GM21526 (cell line): Measurements from ENCODE around the gene MYCL.
"Not testable (repeated sequence)": the region's sequence is repeated elsewhere in the genome, so short reads cannot be mapped to it uniquely, and the experiment has no call there.

Experiments used
- ATAC-seq: cut with Tn5 transposase; IDR thresholded peaks from one replicate; pipeline ENCODE4 v1.9.1; 2021; ENCODE audit warnings: moderate library complexity; ENCODE audit not compliant: unreplicated experiment, low FRiP score

MYCL gene

GRCh38 chr1:39892601-39893595 is 8.8 kb downstream of the MYCL start:
- no peak for ATAC-seq

DNA sequence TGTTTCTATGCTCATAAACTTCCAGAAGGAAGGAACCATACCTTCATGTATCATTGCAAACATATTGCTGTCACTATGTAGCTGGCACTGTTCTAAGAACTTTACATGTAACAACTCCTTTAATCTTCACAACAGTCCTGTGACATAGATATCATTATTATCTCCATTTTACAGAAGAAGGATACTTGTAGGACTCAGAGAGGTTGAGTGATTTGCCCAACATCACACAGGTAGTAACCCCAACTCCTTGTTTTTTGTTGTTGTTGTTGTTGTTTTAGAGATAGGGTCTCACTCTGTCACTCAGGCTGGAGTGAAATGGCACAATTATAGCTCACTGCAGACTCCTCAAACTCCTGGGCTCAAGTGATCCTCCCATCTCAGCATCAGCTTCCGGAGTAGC is 10.8 kb downstream of the MYCL start:
- ATAC-seq, result no peak

DNA sequence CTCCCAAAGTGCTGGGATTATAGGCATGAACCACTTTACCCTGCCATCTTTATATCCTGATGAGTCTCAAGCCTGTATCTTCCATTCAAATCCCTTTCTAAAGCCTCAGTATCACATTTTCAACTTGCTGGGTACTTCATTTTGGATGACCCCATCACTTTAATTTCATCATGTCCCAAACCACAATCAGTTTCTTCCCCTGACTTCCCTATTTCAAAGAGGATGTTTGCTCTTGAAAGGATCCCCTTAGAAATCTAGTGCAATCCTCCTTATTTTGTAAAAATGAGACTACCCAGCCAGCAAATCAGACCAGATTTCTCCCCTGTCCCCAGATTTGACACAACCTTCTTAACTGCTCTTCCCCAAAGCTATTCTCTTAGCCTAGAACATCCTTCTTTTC is 11.4 kb downstream of the MYCL start:
- ATAC-seq, result no peak

DNA sequence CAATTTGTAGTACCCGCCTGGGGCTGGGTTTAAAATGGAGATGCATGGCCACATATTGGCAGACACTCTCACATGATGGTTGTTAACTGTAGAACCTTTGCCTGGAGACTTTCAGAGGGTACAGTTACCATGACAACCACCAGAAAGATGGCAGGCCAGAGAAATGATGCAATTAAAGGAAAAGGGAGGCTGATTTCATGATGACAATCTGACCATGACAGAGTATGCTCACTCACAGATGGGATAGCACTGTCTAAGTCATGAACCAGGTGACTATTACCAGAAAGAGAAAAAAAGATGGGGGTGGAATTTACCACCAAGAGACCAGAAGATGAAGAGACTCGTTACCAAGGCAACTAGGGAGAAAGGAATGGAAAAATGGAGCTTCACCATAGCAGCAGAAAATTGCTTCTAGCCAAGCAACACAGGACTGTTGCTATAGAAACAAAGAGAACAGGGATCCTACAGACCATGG is 14.9 kb downstream of the MYCL start:
- no peak for ATAC-seq

DNA sequence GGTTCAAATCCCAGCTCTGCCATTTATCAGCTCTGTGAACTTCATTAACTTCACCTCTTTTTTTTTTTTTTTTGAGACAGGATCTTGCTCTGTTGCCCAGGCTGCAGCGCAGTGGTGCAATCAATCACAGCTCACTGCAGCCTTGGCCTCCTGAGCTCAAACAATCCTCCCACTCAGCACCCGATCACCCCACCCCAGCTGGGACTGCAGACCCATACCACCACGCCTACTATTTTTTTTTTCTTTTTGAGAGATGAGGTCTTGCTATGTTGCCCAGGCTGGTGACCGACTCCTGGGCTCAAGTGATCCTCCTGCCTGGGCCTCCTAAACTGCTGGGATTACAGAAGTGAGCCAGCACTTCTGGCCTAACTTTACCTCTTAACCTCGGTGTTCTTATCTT is 16.2 kb downstream of the MYCL start:
- no peak for ATAC-seq

DNA sequence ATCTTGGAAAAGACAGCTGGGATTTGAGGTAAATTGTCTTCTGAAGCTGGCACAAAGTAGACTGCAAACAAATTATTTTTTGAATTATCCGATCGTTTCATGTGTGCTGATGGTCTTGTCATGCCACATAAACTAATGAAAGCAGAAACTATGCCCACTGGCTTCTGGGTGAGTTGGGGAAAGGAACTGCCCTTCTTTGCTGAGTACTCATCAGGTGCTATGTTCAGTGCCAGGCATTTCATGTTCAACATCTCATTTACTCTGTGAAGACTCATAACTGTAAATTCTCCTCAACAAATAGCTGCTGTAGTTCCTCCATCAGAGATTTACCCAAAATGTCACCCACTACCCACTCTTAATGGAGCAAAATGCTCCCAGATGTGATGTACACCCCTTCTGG is 19.6 kb downstream of the MYCL start:
- no peak for ATAC-seq

DNA sequence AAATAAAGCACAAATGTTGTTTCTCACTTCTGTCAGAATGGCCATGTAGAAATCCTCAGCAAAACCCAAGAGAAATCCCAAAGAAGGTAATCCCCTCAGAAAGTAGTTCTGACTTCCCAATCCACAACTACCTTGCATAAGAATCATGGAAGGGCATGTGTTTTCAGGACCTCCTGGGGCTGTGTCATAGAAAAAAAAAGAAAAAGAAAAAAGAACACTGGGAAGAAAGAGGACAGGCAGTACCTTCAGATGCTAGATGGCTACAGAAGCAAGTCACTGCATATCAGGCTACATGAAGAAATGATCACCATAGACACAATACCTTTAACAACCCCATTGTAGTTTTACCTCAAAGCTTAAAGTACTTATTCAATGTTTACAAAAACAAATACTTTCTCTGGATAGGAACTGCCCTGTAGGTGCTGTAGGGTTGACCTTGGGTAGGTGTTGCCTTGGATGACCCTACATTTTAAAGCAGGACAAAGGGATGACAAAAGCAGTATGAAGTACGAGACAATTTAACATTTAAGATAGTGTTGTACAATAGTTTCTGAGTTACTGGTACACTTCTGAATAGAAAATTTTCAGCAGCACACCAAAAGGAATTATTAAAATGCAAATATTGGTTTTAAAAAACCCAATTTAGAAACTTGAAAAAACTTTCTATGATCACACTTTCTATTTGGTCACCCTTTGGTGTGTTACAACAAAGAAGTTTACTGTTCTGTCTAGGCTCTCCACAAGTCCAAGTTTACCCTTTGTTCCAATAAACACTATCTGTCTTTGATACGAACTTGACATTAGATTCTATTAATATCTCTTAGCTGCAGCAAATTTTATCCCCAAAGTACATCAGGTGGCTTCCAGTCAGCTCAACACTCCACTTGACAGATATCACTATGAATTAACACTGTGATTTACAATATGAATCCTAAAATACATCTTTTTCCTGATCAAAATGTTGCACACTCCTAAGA is 23.4 kb downstream of the MYCL start:
- ATAC-seq, result no peak

GRCh38 chr1:39877231-39877778 is 24.4 kb downstream of the MYCL start:
- no peak for ATAC-seq

DNA sequence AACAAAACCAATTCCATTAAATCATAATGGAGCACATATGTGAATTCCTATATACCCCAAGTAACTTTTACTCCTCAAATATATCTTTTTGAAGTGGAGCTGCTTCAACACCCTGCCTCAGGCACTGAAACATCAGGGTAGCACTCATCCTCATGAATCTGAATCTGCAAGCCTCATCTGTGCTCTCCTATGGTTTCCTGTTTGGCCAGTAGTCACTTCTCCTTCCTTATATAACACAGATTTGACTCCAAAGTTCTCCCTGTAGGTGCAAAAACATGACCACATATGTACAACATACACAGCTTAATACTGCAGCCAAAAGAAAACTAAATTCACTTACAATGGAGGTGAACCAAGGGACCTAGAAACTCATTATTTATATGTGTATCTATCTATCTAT is 25.6 kb downstream of the MYCL start:
- ATAC-seq, result no peak

DNA sequence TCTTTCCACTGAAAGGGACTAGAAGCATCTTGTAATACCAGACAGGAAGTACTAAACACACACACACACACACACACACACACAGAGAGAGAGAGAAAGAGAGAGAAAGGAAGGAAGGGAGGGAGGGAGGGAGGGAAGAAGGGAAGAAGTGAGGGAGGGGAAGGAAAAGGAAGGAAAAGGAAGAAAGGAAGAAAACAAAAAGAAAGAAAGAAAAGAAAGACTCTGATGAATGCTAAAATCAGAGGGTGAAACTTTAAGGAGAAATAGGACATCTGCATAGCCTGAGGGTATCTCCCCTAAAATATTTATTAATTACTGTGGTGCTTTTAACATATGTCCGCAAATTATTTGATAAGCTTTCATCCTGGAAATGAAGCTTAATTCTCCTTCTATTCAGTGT is 29.0 kb downstream of the MYCL start:
- ATAC-seq, result no peak

GRCh38 chr1:39871796-39872195 is 29.9 kb downstream of the MYCL start:
- ATAC-seq, result no peak

DNA sequence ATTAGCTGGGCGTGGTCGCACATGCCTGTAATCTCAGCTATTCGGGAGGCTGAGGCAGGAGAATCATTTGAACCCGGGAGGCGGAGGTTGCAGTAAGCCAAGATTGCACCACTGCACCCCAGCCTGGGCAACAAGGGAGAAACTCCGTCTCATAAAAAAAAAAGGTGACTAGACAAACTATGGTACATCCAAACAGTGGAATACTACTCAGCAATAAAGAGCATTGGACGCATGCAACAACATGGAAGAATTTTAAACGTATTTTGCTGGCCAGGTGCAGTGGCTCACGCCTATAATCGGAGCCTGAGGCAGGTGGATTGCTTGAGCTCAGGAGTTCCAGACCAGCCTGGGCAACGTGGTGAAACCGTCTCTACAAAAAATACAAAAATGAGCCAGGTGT is 30.7 kb downstream of the MYCL start:
- not testable (repeated sequence) for ATAC-seq

- not testable (repeated sequence) for ATAC-seq
Observed at GRCh38 chr1:39869538-39870112, 32.1 kb downstream of the MYCL start.

DNA sequence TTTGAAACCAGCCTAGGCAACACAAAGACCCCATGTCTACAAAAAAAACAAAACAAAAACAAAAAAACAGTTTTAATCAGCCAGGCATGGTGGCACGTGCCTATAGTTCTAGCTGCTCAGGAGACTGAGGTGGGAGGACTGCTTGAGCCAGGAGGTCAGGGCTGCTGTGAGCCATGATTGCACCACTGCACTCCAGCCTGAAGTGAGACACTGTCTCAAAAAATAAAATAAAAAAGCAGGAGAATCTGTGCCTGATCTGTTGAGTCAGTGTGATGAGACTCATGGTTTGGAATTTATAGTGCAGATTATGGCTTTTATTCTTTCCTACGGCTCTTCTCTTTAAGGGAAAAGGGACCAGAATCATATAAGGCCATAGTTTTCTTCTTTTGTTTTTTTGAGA is 35.0 kb downstream of the MYCL start:
- ATAC-seq, result no peak

DNA sequence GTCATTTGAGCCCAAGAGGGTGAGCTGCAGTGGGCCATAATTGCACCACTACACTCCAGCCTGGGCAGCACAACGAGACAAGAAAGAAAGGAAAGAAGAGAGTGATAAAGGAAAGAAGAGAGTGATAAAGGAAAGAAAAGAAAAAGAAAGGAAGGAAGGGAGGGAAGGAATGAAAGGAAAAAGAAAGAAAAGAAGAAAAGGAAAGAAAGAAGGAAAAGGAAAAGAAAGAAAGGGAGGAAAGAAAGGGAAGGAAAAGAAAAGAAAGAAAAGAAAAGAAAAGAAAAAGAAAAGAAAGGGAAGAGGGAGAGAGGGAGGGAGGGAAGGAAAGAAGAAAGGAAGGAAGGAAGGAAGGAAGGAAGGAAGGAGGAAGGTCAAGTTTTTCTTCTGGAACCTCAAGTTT is 36.0 kb downstream of the MYCL start:
- no peak for ATAC-seq

- ATAC-seq, result no peak
Observed at GRCh38 chr1:39863177-39863576, 38.5 kb downstream of the MYCL start.

- ATAC-seq, result no peak
Observed at GRCh38 chr1:39861003-39861402, 40.7 kb downstream of the MYCL start.

GRCh38 chr1:39859859-39860812 is 41.6 kb downstream of the MYCL start:
- ATAC-seq, result no peak

DNA sequence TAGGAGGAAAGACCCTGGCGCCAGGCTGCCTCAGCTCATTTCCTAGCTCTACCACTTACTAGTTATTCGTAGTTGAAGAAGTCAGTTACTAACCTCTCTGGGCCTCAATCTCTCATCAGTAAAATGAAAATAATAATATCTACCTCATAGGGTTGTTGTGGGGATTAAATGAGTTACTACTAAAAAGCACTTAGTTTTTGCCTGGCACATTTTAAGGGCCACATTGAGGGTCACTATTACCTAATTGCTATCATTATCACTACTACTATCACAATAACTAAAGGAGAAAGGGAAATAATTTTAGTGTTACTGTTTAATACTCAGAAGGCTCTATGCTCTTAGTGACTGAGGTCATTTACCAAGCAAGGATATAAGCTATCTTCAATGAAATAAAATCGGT is 43.4 kb downstream of the MYCL start:
- ATAC-seq, result no peak
